ENCODE results near the gene PPTC7.
"Not testable (repeated sequence)": the region's sequence is repeated elsewhere in the genome, so short reads cannot be mapped to it uniquely, and the experiment has no call there.

The PPTC7 gene

DNA sequence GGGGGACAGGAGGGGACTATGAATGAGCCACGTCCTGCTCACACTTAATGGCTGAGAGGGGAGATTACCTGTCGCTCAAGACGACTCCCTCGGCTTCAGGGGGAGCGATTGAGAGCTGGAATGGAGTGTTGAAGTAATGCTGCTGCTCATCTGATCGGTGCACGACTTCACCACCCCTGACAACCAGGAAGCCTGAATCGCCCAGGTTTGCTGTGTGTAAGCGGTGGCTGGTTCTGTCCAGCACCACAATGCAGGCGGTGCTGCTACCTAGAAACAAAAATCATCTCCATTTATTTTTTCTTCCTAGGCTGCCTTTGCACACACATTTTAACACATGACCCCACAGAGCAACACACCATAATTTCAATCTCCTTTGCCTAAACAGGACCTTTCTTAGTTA is 37.3 kb downstream of the PPTC7 start:
- no peak overlapping the region for H3K4me3 ChIP-seq (ENCODE audit: low read depth, low read length, poor library complexity, severe bottlenecking)
- H3K27me3 ChIP-seq (ENCODE audit: insufficient read depth, low read length) = no peaks in the 10 kb centered on the region
- TF ChIP-seq EZH2 (IDR thresholded peaks at IDR 0.05; ENCODE audit: borderline replicate concordance, low read length) = no peak
- TF ChIP-seq, protein P1, sequence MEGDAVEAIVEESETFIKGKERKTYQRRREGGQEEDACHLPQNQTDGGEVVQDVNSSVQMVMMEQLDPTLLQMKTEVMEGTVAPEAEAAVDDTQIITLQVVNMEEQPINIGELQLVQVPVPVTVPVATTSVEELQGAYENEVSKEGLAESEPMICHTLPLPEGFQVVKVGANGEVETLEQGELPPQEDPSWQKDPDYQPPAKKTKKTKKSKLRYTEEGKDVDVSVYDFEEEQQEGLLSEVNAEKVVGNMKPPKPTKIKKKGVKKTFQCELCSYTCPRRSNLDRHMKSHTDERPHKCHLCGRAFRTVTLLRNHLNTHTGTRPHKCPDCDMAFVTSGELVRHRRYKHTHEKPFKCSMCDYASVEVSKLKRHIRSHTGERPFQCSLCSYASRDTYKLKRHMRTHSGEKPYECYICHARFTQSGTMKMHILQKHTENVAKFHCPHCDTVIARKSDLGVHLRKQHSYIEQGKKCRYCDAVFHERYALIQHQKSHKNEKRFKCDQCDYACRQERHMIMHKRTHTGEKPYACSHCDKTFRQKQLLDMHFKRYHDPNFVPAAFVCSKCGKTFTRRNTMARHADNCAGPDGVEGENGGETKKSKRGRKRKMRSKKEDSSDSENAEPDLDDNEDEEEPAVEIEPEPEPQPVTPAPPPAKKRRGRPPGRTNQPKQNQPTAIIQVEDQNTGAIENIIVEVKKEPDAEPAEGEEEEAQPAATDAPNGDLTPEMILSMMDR (IDR thresholded peaks at IDR 0.05; ENCODE audit: low read length) = no peak
- no peak overlapping the region for H3K9ac ChIP-seq (ENCODE audit: low read length)
- peaks cover 71% of the 10 kb centered on the region for H3K36me3 ChIP-seq (ENCODE audit: insufficient read depth, low read length)
- H4K20me1 ChIP-seq (ENCODE audit: insufficient read depth, low read length) = no peaks in the 10 kb centered on the region
- no peaks in the 10 kb centered on the region for H3K9me3 ChIP-seq (ENCODE audit: low read length)
- H3K79me2 ChIP-seq (ENCODE audit: insufficient read depth, low read length) = peaks cover 13% of the 10 kb centered on the region; the same call in 1 of the 2 replicates
- no peak overlapping the region for H2AFZ ChIP-seq (ENCODE audit: low read length)
- H3K4me2 ChIP-seq (ENCODE audit: low read length) = no peak overlapping the region
- H3F3A ChIP-seq (ENCODE audit: insufficient read depth, low read length) = no peaks in the 10 kb centered on the region
- H3K4me1 ChIP-seq (ENCODE audit: insufficient read depth, low read length, severe bottlenecking) = no peaks in the 10 kb centered on the region
- no peak overlapping the region for H3K27ac ChIP-seq (ENCODE audit: low read depth, low read length, poor library complexity, severe bottlenecking)
- H3K9me2 ChIP-seq (ENCODE audit: low read depth, low read length) = no peaks in the 10 kb centered on the region

DNA sequence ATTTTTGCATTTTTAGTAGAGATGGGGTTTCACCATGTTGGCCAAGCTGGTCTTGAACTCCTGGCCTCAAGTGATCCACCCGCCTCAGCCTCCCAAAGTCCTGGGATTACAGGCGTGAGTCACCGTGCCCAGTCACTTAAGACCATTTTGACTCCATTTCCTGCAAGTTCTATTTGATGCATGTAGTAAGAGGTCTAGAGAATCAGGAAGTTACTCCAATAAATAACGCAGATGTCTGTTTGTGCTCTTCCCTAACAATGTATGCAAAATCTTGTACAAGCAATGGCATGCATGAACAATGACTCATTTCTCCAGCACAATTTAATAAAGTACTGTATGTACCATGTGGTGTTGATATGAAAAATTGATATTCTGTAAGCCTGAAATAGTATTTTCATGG is 37.9 kb downstream of the PPTC7 start:
- H3K27me3 ChIP-seq (ENCODE audit: insufficient read depth, low read length); H3K4me1 ChIP-seq (ENCODE audit: insufficient read depth, low read length, severe bottlenecking); H3K9me3 ChIP-seq (ENCODE audit: low read length); H3K9me2 ChIP-seq (ENCODE audit: low read depth, low read length); H3F3A ChIP-seq (ENCODE audit: insufficient read depth, low read length); H3K4me3 ChIP-seq (ENCODE audit: low read depth, low read length, poor library complexity, severe bottlenecking); H4K20me1 ChIP-seq (ENCODE audit: insufficient read depth, low read length); H3K27ac ChIP-seq (ENCODE audit: low read depth, low read length, poor library complexity, severe bottlenecking); H2AFZ ChIP-seq (ENCODE audit: low read length); H3K4me2 ChIP-seq (ENCODE audit: low read length); H3K9ac ChIP-seq (ENCODE audit: low read length): not testable (repeated sequence)
- H3K79me2 ChIP-seq (ENCODE audit: insufficient read depth, low read length) = peaks cover 13% of the 10 kb centered on the region; the same call in 1 of the 2 replicates
- H3K36me3 ChIP-seq (ENCODE audit: insufficient read depth, low read length) = peaks cover 65% of the 10 kb centered on the region

DNA sequence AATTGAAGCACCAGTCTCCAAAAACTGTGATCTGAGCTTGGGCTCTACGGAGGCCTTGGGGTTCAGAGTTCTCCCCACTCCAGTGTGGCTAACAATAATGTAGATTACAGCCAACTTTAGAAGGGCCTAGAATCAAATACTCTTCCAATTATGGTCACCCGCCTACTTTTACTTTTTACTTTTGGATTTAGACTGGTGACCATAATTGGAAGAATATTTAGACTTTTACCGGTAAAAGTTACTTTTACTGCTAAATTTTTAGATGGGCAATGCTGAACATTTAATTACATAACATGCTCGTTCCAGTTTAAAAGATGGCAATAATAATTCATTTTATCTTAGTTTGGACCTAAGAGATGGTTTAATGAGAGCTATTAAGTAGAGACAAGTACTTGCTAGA is 39.2 kb downstream of the PPTC7 start:
- Histone ChIP-seq H3K4me1 (ENCODE audit: insufficient read depth, low read length, severe bottlenecking) (no peaks in the 10 kb centered on the region), H4K20me1 (ENCODE audit: insufficient read depth, low read length) (no peaks in the 10 kb centered on the region), H3K36me3 (ENCODE audit: insufficient read depth, low read length) (peaks cover 70% of the 10 kb centered on the region), H3K79me2 (ENCODE audit: insufficient read depth, low read length) (peaks cover 9% of the 10 kb centered on the region; the same call in 1 of the 2 replicates), H3K27ac (ENCODE audit: low read depth, low read length, poor library complexity, severe bottlenecking) (no peak overlapping the region), H3K9me3 (ENCODE audit: low read length) (no peaks in the 10 kb centered on the region), H2AFZ (ENCODE audit: low read length) (no peak overlapping the region), H3F3A (ENCODE audit: insufficient read depth, low read length) (no peaks in the 10 kb centered on the region), H3K27me3 (ENCODE audit: insufficient read depth, low read length) (no peaks in the 10 kb centered on the region), H3K9me2 (ENCODE audit: low read depth, low read length) (no peaks in the 10 kb centered on the region), H3K4me2 (ENCODE audit: low read length) (no peak overlapping the region), H3K9ac (ENCODE audit: low read length) (no peak overlapping the region), H3K4me3 (ENCODE audit: low read depth, low read length, poor library complexity, severe bottlenecking) (no peak overlapping the region)
- TF ChIP-seq, protein P1 (IDR thresholded peaks at IDR 0.05; ENCODE audit: low read length) = no peak
- TF ChIP-seq EZH2 (IDR thresholded peaks at IDR 0.05; ENCODE audit: borderline replicate concordance, low read length) = no peak

DNA sequence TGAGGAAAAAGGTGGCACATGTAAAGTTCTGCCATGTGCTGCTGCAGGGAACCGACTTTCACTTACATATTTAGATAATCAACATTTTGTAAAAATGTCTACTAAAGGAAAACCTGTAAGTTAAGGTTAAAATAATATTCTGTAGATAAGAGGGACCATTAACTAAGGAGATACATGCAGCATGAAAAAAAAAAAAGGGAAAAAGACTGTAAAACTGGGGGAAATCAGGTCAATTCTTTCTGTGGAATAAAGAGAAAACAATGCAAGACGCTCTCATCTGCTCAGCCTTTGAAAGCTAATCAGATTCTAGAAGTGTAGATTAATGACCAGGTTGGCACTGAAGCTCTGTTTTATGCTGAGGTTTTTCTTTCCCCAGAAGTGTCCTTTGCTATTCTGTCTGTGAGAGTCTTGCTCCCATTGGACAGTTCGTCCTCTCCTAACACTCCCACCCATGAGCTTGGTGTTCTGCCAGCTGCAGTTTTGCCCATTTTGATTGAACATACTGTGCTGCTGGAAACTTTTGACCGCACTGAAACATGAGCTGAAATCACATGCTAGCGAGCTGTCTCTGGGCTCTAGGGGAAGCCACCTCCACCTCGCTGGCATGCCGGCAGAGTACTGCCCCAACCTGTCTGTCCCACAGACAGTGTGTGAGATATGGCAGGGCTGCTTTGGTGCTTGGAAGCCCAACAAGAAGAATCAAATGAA is 39.7 kb downstream of the PPTC7 start:
- no peaks in the 10 kb centered on the region for H3K9me3 ChIP-seq (ENCODE audit: low read length)
- H2AFZ ChIP-seq (ENCODE audit: low read length) = no peak overlapping the region
- H3K9me2 ChIP-seq (ENCODE audit: low read depth, low read length) = no peaks in the 10 kb centered on the region
- H3K9ac ChIP-seq (ENCODE audit: low read length) = no peak overlapping the region
- H3K27me3 ChIP-seq (ENCODE audit: insufficient read depth, low read length) = no peaks in the 10 kb centered on the region
- H4K20me1 ChIP-seq (ENCODE audit: insufficient read depth, low read length) = no peaks in the 10 kb centered on the region
- H3K36me3 ChIP-seq (ENCODE audit: insufficient read depth, low read length) = peaks cover 70% of the 10 kb centered on the region
- no peaks in the 10 kb centered on the region for H3K4me1 ChIP-seq (ENCODE audit: insufficient read depth, low read length, severe bottlenecking)
- no peak for TF ChIP-seq EZH2 (IDR thresholded peaks at IDR 0.05; ENCODE audit: borderline replicate concordance, low read length)
- TF ChIP-seq, protein P1 (IDR thresholded peaks at IDR 0.05; ENCODE audit: low read length) = no peak
- no peaks in the 10 kb centered on the region for H3F3A ChIP-seq (ENCODE audit: insufficient read depth, low read length)
- no peak overlapping the region for H3K4me2 ChIP-seq (ENCODE audit: low read length)
- 0 out of 2 replicates have a peak, but pooled peaks cover 5% of the 10 kb centered on the region for H3K79me2 ChIP-seq (ENCODE audit: insufficient read depth, low read length)
- no peak overlapping the region for H3K4me3 ChIP-seq (ENCODE audit: low read depth, low read length, poor library complexity, severe bottlenecking)
- H3K27ac ChIP-seq (ENCODE audit: low read depth, low read length, poor library complexity, severe bottlenecking) = no peak overlapping the region
